Measurements from ENCODE around the gene RESF1.

The RESF1 gene

DNA sequence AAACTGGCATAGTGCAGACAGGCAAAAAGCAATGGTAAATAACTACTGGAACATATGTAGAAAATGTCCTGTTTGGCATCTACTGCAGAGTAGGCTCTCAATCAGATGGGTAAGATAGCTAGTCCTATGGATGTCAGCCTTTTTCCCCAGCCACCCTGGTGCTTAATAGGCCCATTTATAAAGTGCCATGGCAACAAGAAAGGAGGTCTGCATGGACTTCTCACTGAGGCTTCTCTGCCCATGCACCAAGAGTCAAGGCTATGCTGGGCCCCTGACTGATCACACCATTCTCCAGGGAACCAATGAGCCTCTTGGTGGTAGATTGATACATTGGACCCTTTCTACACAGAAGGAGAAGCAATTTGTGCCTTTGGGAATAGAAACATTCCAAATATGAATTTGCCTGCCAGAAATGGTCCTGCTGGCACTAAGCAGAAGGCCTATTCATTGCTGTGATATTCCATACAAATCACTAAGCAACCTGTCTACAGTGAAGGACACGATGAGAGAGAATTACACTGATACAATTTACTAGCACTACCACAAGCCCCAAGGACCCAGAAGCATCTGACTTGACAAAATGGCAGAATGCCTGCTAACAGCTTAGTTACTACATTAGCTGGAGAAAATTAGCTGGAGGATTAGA lies 43.8 kb downstream of the RESF1 start:
- ChIA-PET POLR2A (ENCODE audit: low non-redundant PET) (no interaction called here), CTCF (no interaction called here)
- no peak overlapping the region for H3K27ac ChIP-seq
- TF ChIP-seq, protein P1, sequence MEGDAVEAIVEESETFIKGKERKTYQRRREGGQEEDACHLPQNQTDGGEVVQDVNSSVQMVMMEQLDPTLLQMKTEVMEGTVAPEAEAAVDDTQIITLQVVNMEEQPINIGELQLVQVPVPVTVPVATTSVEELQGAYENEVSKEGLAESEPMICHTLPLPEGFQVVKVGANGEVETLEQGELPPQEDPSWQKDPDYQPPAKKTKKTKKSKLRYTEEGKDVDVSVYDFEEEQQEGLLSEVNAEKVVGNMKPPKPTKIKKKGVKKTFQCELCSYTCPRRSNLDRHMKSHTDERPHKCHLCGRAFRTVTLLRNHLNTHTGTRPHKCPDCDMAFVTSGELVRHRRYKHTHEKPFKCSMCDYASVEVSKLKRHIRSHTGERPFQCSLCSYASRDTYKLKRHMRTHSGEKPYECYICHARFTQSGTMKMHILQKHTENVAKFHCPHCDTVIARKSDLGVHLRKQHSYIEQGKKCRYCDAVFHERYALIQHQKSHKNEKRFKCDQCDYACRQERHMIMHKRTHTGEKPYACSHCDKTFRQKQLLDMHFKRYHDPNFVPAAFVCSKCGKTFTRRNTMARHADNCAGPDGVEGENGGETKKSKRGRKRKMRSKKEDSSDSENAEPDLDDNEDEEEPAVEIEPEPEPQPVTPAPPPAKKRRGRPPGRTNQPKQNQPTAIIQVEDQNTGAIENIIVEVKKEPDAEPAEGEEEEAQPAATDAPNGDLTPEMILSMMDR (conservative IDR thresholded peaks at IDR 0.05; ENCODE audit: low read depth) = no peak
- no peak for DNase-seq (ENCODE audit: low spot score)

DNA sequence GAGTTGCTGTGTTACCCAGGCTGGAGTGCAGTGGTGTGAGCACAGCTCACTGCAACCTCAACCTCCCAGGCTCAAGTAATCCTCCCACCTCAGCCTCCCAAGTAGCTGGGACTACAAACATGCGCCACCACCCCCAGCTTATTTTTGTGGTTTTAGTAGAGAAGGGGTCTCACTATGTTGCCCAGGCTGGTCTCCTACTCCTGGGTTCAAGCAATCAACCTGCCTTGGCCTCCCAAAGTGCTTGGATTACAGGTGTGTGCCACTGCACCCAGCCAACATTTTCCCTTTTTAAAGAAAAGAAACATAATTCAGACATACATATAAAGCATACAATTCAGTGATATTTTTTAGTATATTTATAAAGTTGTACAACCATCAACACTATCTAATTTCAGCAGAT lies 44.4 kb downstream of the RESF1 start:
- ChIA-PET POLR2A (ENCODE audit: low non-redundant PET) (no interaction called here), CTCF (no interaction called here)
- no peak for DNase-seq (ENCODE audit: low spot score)
- H3K27ac ChIP-seq = no peak overlapping the region
- TF ChIP-seq, protein P1 (conservative IDR thresholded peaks at IDR 0.05; ENCODE audit: low read depth) = no peak

DNA sequence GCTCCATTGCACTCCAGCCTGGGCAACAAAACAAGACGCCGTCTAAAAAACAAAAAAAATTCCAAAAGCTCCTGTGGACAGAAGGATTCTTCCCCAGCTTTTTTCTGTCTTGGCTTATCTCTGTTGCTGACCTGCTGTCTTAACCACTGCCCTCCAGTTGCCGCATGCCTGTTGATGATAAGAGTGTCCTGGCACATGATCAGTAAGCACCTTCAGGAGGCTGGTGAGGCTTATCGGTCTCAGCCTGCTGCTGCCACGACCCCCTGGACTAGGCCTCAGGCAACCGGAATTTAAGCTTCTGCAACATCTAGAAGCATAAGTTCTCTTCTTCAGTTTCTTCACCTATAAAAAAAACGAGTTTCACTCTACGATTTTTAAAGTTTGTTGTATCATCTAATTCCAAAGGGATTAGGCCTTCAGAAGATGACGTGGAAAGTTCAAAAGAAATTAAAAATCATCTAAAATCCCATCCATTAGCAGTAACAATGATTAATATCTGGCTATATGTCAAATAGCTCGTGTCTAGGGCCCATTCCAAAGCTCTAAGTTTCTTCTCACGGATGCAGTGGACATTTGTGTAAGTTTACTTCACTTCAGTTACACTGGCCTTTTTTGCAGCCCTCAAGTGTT lies 46.4 kb downstream of the RESF1 start:
- CTCF ChIA-PET = interaction anchor here (0.6 kb wide), 1 partner anchor 1592 kb away, joined by 7 read pairs; no protein-coding TSS in a partner anchor

More for the DNA sequence above, 46.4 kb downstream of the RESF1 start:
- no peak overlapping the region for H3K27ac ChIP-seq
- DNase-seq (ENCODE audit: low spot score) = no peak
- TF ChIP-seq, protein P1 (conservative IDR thresholded peaks at IDR 0.05; ENCODE audit: low read depth) = no peak
- POLR2A ChIA-PET (ENCODE audit: low non-redundant PET) = no interaction called here

All from RWPE1 (cell line).